HFF-Myc (cell line): ENCODE data around the gene PTPN1.

Experiments
- DNase-seq: peaks from one replicate; pipeline ENCODE4 v3.0.0-alpha.2; 2011; ENCODE audit warnings: low read depth; ENCODE audit errors: extremely low read depth
- H3K4me3 ChIP-seq: replicated peaks from 2 replicates; pipeline ENCODE4 v1.5.1; 2011; ENCODE audit warnings: low read depth, mild to moderate bottlenecking, control low read depth, low read length
- CTCF ChIP-seq: IDR thresholded peaks from 2 replicates; pipeline ENCODE4 v1.5.1; 2012; ENCODE audit warnings: mild to moderate bottlenecking, low read depth, low read length, control low read depth; ENCODE audit errors: missing control alignments

PTPN1 gene

GRCh38 chr20:50569864-50570836 lies 60.0 kb downstream of the PTPN1 start:
- H3K4me3 ChIP-seq: no peak overlapping the region
- no peak for DNase-seq
- peak; percentile 43 for TF ChIP-seq CTCF

GRCh38 chr20:50571466-50571865 lies 61.3 kb downstream of the PTPN1 start:
- no peak for DNase-seq
- no peak overlapping the region for H3K4me3 ChIP-seq
- no peak for TF ChIP-seq CTCF

- DNase-seq: no peak
- no peak for TF ChIP-seq CTCF
- H3K4me3 ChIP-seq: no peak overlapping the region
Measured at GRCh38 chr20:50572938-50573777, 63.0 kb downstream of the PTPN1 start.

GRCh38 chr20:50574108-50574507 lies 63.9 kb downstream of the PTPN1 start:
- no peak for DNase-seq
- no peak for TF ChIP-seq CTCF

GRCh38 chr20:50574586-50574985 lies 64.4 kb downstream of the PTPN1 start:
- no peak overlapping the region for H3K4me3 ChIP-seq
- no peak for DNase-seq
- no peak for TF ChIP-seq CTCF

More at GRCh38 chr20:50574108-50574507, 63.9 kb downstream of the PTPN1 start:
- H3K4me3 ChIP-seq: no peak overlapping the region

- H3K4me3 ChIP-seq: no peak overlapping the region
- peak; percentile 79 for TF ChIP-seq CTCF
- DNase-seq: no peak
Measured at GRCh38 chr20:50575865-50576720, 65.9 kb downstream of the PTPN1 start.
